SU-DHL-6 (cell line): ENCODE measurements around the gene ELAPOR2.
"Not testable (repeated sequence)": the region's sequence is repeated elsewhere in the genome, so short reads cannot be mapped to it uniquely, and the experiment has no call there.

ENCODE experiments used
- H2AFZ ChIP-seq: fragments of 200-600 bp; sonication (generic); 2 replicates; pipeline ENCODE4 v1.6.1; 2014; ENCODE audit warnings: low read depth, mild to moderate bottlenecking, moderate library complexity, mixed read lengths, antibody characterized with exemption, low read length; ENCODE audit not compliant: severe bottlenecking
- H3F3A ChIP-seq: fragments of 200-600 bp; shearing (Covaris generic); 2 replicates; pipeline ENCODE4 v1.6.0; 2016; ENCODE audit warnings: antibody characterized with exemption, mild to moderate bottlenecking; ENCODE audit not compliant: insufficient read depth
- H3K27ac ChIP-seq: fragments of 200-600 bp; sonication (generic); 2 replicates; pipeline ENCODE4 v1.5.1; 2016; ENCODE audit warnings: low read depth, mild to moderate bottlenecking, low read length, moderate library complexity, mixed read lengths
- H3K27me3 ChIP-seq: fragments of 200-600 bp; sonication (generic), shearing (Covaris generic); 2 replicates; pipeline ENCODE4 v1.6.0; 2014; ENCODE audit warnings: mild to moderate bottlenecking, low read length
- H3K36me3 ChIP-seq: fragments of 200-600 bp; sonication (generic); 2 replicates; pipeline ENCODE4 v1.6.1; 2014; ENCODE audit warnings: mild to moderate bottlenecking, low read length, mixed read lengths
- H3K4me2 ChIP-seq: fragments of 300-600, 200-600 bp; shearing (Covaris generic), sonication (generic); 2 replicates; pipeline ENCODE4 v1.6.0; 2014; ENCODE audit warnings: low read length, low read depth, mild to moderate bottlenecking; ENCODE audit not compliant: poor library complexity, severe bottlenecking
- H3K4me3 ChIP-seq: fragments of 200-600 bp; sonication (generic); 2 replicates; pipeline ENCODE4 v1.5.1; 2014; ENCODE audit warnings: antibody characterized with exemption, low read length, mild to moderate bottlenecking, mixed read lengths; ENCODE audit not compliant: insufficient read depth, poor library complexity, severe bottlenecking
- H3K79me2 ChIP-seq: fragments of 200-600 bp; sonication (generic); 2 replicates; pipeline ENCODE4 v1.6.1; 2014; ENCODE audit warnings: mild to moderate bottlenecking, low read length, moderate library complexity; ENCODE audit not compliant: insufficient read depth
- H3K9ac ChIP-seq: fragments of 200-600 bp; sonication (generic); 2 replicates; pipeline ENCODE4 v1.7.0; 2014; ENCODE audit warnings: mild to moderate bottlenecking, low read length
- H3K9me2 ChIP-seq: fragments of 200-600 bp; sonication (generic); replicated peaks from 2 replicates; pipeline ENCODE4 v1.6.1; 2014; ENCODE audit warnings: low read length; ENCODE audit not compliant: insufficient read depth
- H3K9me3 ChIP-seq: fragments of 200-600 bp; sonication (generic); 2 replicates; pipeline ENCODE4 v1.6.1; 2014; ENCODE audit warnings: low read length, mixed read lengths; ENCODE audit not compliant: insufficient read depth
- H4K20me1 ChIP-seq: fragments of 200-600 bp; sonication (generic); 2 replicates; pipeline ENCODE4 v1.6.1; 2014; ENCODE audit warnings: low read depth, mild to moderate bottlenecking, antibody characterized with exemption, low read length, moderate library complexity, mixed read lengths
- EZH2phosphoT487 ChIP-seq: fragments of 200-600 bp; sonication (generic), shearing (Covaris generic); conservative IDR thresholded peaks from 2 replicates; pipeline ENCODE4 v1.6.1; 2018; ENCODE audit warnings: mild to moderate bottlenecking, antibody characterized with exemption, low read length, moderate library complexity, mixed read lengths
- TF ChIP-seq, protein P1 (sequence below): fragments of 200-600 bp; sonication (generic); IDR thresholded peaks from one replicate; pipeline ENCODE4 v1.5.1; 2017; ENCODE audit warnings: antibody characterized with exemption, mild to moderate bottlenecking, low read length, moderate library complexity; ENCODE audit not compliant: insufficient read depth, poor library complexity, severe bottlenecking

Gene ELAPOR2

DNA sequence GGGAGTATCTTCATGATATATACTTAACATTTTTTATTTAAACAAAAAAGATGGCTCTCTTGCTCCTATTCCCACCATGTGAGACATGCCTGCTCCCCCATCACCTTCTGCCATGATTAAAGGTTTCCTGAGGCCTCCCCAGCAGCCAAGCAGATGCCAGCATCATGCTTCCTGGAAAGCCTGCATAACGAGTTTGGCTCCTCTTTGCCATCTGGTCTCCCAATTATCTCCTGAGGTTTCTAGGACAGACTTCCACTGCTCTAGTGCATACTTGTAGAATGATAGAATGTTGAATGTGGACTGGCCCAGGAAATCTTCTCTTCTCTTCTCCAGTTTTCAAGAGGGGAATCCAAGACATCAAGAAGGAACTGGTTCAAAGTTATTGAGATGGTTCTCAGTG, 45.9 kb upstream of the ELAPOR2 start:
- no peaks in the 10 kb centered on the region for H3K9me2 ChIP-seq
- no peak for TF ChIP-seq EZH2phosphoT487
- TF ChIP-seq, protein P1, sequence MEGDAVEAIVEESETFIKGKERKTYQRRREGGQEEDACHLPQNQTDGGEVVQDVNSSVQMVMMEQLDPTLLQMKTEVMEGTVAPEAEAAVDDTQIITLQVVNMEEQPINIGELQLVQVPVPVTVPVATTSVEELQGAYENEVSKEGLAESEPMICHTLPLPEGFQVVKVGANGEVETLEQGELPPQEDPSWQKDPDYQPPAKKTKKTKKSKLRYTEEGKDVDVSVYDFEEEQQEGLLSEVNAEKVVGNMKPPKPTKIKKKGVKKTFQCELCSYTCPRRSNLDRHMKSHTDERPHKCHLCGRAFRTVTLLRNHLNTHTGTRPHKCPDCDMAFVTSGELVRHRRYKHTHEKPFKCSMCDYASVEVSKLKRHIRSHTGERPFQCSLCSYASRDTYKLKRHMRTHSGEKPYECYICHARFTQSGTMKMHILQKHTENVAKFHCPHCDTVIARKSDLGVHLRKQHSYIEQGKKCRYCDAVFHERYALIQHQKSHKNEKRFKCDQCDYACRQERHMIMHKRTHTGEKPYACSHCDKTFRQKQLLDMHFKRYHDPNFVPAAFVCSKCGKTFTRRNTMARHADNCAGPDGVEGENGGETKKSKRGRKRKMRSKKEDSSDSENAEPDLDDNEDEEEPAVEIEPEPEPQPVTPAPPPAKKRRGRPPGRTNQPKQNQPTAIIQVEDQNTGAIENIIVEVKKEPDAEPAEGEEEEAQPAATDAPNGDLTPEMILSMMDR: no peak
- no peaks in the 10 kb centered on the region for H4K20me1 ChIP-seq
- no peak overlapping the region for H3K4me2 ChIP-seq
- no peaks in the 10 kb centered on the region for H3K9me3 ChIP-seq
- no peaks in the 10 kb centered on the region for H3K79me2 ChIP-seq
- H2AFZ ChIP-seq: no peak overlapping the region
- no peaks in the 10 kb centered on the region for H3F3A ChIP-seq
- no peak overlapping the region for H3K27ac ChIP-seq
- no peaks in the 10 kb centered on the region for H3K36me3 ChIP-seq
- H3K4me3 ChIP-seq: no peak overlapping the region
- H3K27me3 ChIP-seq: no peaks in the 10 kb centered on the region
- no peak overlapping the region for H3K9ac ChIP-seq

DNA sequence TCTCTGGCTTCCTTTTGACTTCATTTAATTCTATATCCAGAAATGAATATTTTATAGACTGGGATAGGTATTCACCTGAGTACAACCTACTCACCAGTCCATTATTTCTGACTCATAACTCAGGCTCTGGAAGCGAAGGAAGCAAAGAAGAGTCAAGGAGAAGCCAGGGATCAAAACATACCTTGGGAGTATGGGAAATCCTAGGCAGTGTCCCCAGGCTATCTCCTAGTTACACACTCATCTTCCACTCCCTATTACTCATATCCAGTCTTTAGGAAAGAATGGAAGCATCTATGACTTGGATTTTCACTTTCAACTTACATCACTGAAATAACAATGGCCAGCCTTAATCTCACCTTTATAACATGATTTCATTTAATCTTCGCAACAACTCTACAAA, 40.9 kb upstream of the ELAPOR2 start:
- Histone ChIP-seq H3K4me2 (no peak overlapping the region), H3F3A (no peaks in the 10 kb centered on the region), H3K27ac (no peak overlapping the region), H3K79me2 (no peaks in the 10 kb centered on the region), H3K36me3 (no peaks in the 10 kb centered on the region), H3K4me3 (no peak overlapping the region), H3K9me2 (no peaks in the 10 kb centered on the region), H4K20me1 (no peaks in the 10 kb centered on the region), H2AFZ (no peak overlapping the region), H3K27me3 (no peaks in the 10 kb centered on the region), H3K9ac (no peak overlapping the region), H3K9me3 (no peaks in the 10 kb centered on the region)
- no peak for TF ChIP-seq EZH2phosphoT487
- TF ChIP-seq, protein P1: no peak

DNA sequence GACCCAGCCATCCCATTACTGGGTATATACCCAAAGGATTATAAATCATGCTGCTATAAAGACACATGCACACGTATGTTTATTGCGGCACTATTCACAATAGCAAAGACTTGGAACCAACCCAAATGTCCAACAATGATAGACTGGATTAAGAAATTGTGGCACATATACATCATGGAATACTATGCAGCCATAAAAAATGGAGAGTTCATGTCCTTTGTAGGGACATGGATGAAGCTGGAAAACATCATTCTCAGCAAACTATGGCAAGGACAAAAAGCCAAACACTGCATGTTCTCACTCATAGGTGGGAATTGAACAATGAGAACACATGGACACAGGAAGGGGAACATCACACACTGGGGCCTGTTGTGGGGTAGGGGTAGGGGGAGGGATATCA, 37.9 kb upstream of the ELAPOR2 start:
- not testable (repeated sequence) for H3K79me2 ChIP-seq, H4K20me1 ChIP-seq, H3K27me3 ChIP-seq, H3K9ac ChIP-seq, H3K4me2 ChIP-seq, H2AFZ ChIP-seq, H3K9me2 ChIP-seq, H3K9me3 ChIP-seq, H3K27ac ChIP-seq, H3K4me3 ChIP-seq, H3F3A ChIP-seq, H3K36me3 ChIP-seq

DNA sequence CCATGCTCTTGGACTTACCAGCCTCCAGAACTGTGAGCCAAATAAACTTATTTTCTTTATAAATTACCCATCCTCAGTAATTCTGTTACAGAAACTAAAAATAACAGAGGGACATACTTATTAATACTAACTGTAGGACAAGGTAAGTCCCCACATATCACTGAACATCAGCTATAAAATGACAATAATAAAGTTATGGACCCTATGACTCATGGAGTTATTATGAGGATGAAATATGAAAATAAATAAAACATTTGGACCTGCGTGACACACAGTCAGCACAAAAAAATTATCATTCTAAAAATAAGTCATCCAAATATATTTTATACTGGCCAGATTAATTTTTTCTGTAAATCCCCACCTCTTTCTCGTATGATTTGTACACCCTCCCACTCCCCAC, 34.9 kb upstream of the ELAPOR2 start:
- Histone ChIP-seq H2AFZ (no peak overlapping the region), H3F3A (no peaks in the 10 kb centered on the region), H3K9me3 (no peaks in the 10 kb centered on the region), H3K4me2 (no peak overlapping the region), H3K27ac (no peak overlapping the region), H3K4me3 (no peak overlapping the region), H3K9ac (no peak overlapping the region), H3K79me2 (no peaks in the 10 kb centered on the region), H4K20me1 (no peaks in the 10 kb centered on the region), H3K9me2 (no peaks in the 10 kb centered on the region), H3K36me3 (no peaks in the 10 kb centered on the region), H3K27me3 (no peaks in the 10 kb centered on the region)
- TF ChIP-seq EZH2phosphoT487: no peak
- TF ChIP-seq, protein P1: no peak
